ENCODE measurements around the gene MED13L.

MED13L gene

DNA sequence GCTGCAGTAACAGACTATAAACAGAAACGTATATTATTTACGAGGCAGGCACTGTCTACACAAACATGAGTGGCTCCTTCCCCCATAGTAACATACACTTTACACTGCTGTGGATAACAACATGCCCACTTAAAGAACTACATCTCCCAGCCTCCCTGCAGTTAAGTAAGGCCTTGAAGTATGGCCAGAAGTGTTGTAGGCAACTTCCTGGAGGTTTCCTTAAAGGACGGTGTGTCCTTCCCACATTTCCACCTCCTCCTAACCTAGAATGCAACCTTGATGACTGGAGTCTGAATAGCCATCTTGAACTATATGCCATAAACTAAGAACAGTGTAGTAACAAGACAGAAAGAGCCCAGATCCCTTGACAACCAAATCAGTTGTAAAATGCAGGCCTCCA, 20.3 kb downstream of the MED13L start:
- TF ChIP-seq, protein P1, sequence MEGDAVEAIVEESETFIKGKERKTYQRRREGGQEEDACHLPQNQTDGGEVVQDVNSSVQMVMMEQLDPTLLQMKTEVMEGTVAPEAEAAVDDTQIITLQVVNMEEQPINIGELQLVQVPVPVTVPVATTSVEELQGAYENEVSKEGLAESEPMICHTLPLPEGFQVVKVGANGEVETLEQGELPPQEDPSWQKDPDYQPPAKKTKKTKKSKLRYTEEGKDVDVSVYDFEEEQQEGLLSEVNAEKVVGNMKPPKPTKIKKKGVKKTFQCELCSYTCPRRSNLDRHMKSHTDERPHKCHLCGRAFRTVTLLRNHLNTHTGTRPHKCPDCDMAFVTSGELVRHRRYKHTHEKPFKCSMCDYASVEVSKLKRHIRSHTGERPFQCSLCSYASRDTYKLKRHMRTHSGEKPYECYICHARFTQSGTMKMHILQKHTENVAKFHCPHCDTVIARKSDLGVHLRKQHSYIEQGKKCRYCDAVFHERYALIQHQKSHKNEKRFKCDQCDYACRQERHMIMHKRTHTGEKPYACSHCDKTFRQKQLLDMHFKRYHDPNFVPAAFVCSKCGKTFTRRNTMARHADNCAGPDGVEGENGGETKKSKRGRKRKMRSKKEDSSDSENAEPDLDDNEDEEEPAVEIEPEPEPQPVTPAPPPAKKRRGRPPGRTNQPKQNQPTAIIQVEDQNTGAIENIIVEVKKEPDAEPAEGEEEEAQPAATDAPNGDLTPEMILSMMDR (IDR thresholded peaks at IDR 0.05; ENCODE audit: borderline replicate concordance, extremely low read depth, low read length, poor library complexity, severe bottlenecking): no peak
- no peak for TF ChIP-seq EZH2 (IDR thresholded peaks at IDR 0.05; ENCODE audit: borderline replicate concordance, low read depth, low read length, severe bottlenecking)
- no peaks in the 10 kb centered on the region for H3K27me3 ChIP-seq (ENCODE audit: insufficient read depth, low read length, poor library complexity)
- H3K4me3 ChIP-seq (ENCODE audit: low read depth in 1 of 2, low read length in 2 of 2): no peak overlapping the region
- no peak overlapping the region for H3K4me2 ChIP-seq (ENCODE audit: insufficient read depth, low read length)
- H3K36me3 ChIP-seq (ENCODE audit: insufficient read depth, low read length): no peaks in the 10 kb centered on the region
- no peak for DNase-seq
- H3K4me1 ChIP-seq (ENCODE audit: insufficient read depth, low read length): peaks cover 15% of the 10 kb centered on the region; the same call in 1 of the 2 replicates
- H2AFZ ChIP-seq (ENCODE audit: low read depth, low read length): no peak overlapping the region
- peaks cover 56% of the 10 kb centered on the region for H4K20me1 ChIP-seq (ENCODE audit: insufficient read depth, low read length)
- H3K9ac ChIP-seq (ENCODE audit: low read depth, low read length): no peak overlapping the region
- H3K27ac ChIP-seq (ENCODE audit: low read length): no peak overlapping the region
- H3K9me3 ChIP-seq (ENCODE audit: insufficient read depth, low read length, severe bottlenecking): peaks cover 6% of the 10 kb centered on the region
- peaks cover 100% of the 10 kb centered on the region for H3K79me2 ChIP-seq (ENCODE audit: insufficient read depth, low read length)
- peak; percentile 45; the same call in 1 of the 3 replicates for ATAC-seq (ENCODE audit: insufficient read depth, low read depth)

DNA sequence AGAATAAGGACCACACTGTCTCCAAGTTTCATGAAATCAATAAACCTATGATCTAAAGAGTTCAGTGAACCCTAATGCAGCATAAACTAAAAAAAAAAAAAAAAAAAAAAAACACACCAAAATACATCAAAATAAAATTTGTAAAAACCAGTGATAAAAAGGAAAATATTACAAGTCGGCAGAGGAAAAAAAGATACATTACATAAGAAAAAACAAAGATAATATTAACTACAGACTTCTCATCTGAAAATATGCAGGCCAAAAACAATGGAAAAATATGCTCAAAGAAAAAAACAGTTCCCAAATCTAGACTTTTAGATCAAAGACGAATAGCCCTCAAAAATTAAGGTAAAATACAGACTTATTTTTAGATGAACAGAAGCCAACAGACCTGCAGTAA, 27.6 kb downstream of the MED13L start:
- Histone ChIP-seq H3K27ac (ENCODE audit: low read length) (no peak overlapping the region), H3K79me2 (ENCODE audit: insufficient read depth, low read length) (peaks cover 99% of the 10 kb centered on the region), H3K4me2 (ENCODE audit: insufficient read depth, low read length) (no peak overlapping the region), H3K9ac (ENCODE audit: low read depth, low read length) (no peak overlapping the region), H3K9me3 (ENCODE audit: insufficient read depth, low read length, severe bottlenecking) (peaks cover 13% of the 10 kb centered on the region), H3K4me3 (ENCODE audit: low read depth in 1 of 2, low read length in 2 of 2) (no peak overlapping the region), H3K4me1 (ENCODE audit: insufficient read depth, low read length) (peaks cover 21% of the 10 kb centered on the region), H3K27me3 (ENCODE audit: insufficient read depth, low read length, poor library complexity) (no peaks in the 10 kb centered on the region), H3K36me3 (ENCODE audit: insufficient read depth, low read length) (no peaks in the 10 kb centered on the region), H4K20me1 (ENCODE audit: insufficient read depth, low read length) (peaks cover 45% of the 10 kb centered on the region), H2AFZ (ENCODE audit: low read depth, low read length) (no peak overlapping the region)
- ATAC-seq (ENCODE audit: insufficient read depth, low read depth): no peak
- no peak for DNase-seq
- TF ChIP-seq EZH2 (IDR thresholded peaks at IDR 0.05; ENCODE audit: borderline replicate concordance, low read depth, low read length, severe bottlenecking): no peak
- TF ChIP-seq, protein P1 (IDR thresholded peaks at IDR 0.05; ENCODE audit: borderline replicate concordance, extremely low read depth, low read length, poor library complexity, severe bottlenecking): no peak

DNA sequence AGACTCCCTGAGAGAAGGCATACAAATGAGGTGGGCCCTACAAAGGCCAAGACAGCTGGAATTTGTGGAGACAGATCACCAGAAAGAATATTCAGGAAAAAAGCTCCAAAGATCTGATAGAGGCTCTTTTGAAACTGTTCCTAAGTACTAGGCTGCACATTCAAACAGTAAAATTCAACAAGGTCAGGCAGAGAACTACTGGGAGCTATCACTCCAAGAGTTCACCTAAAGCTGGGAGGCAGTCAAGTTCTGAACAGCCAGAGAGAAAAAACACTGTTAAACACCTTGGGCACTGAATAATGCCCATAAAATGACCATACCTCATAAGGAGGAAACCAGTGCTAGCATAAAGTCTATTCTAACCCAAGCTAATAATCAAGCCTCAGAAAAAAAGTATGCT, 28.6 kb downstream of the MED13L start:
- Histone ChIP-seq H3K9ac (ENCODE audit: low read depth, low read length) (no peak overlapping the region), H3K4me2 (ENCODE audit: insufficient read depth, low read length) (no peak overlapping the region), H3K27me3 (ENCODE audit: insufficient read depth, low read length, poor library complexity) (no peaks in the 10 kb centered on the region), H3K27ac (ENCODE audit: low read length) (peak overlapping the region; percentile 38; the same call in 1 of the 2 replicates), H3K4me3 (ENCODE audit: low read depth in 1 of 2, low read length in 2 of 2) (no peak overlapping the region), H3K79me2 (ENCODE audit: insufficient read depth, low read length) (peaks cover 99% of the 10 kb centered on the region), H3K4me1 (ENCODE audit: insufficient read depth, low read length) (peaks cover 21% of the 10 kb centered on the region), H3K9me3 (ENCODE audit: insufficient read depth, low read length, severe bottlenecking) (peaks cover 9% of the 10 kb centered on the region), H4K20me1 (ENCODE audit: insufficient read depth, low read length) (peaks cover 49% of the 10 kb centered on the region), H2AFZ (ENCODE audit: low read depth, low read length) (no peak overlapping the region), H3K36me3 (ENCODE audit: insufficient read depth, low read length) (no peaks in the 10 kb centered on the region)
- DNase-seq (no peak), ATAC-seq (ENCODE audit: insufficient read depth, low read depth) (no peak)
- TF ChIP-seq, protein P1 (IDR thresholded peaks at IDR 0.05; ENCODE audit: borderline replicate concordance, extremely low read depth, low read length, poor library complexity, severe bottlenecking): no peak
- TF ChIP-seq EZH2 (IDR thresholded peaks at IDR 0.05; ENCODE audit: borderline replicate concordance, low read depth, low read length, severe bottlenecking): no peak

DNA sequence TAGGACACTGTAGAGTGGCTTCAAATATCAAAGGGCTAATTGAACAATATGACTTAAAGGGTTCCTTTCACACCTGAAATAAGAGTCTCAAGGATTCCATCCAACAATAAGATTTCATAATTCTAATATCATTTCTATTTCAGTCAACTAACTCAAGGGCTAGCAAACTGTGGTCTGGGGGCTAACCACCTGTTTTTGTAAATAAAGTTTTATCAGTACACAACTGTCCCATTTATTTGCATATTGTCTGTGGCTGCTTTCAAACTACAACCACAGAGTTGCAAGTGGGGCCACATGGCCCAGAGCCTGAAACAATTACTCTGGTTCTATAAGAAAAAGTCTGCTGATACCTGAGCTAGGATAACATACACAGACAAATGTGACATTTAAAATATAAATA, 29.1 kb downstream of the MED13L start:
- TF ChIP-seq EZH2 (IDR thresholded peaks at IDR 0.05; ENCODE audit: borderline replicate concordance, low read depth, low read length, severe bottlenecking): no peak
- TF ChIP-seq, protein P1 (IDR thresholded peaks at IDR 0.05; ENCODE audit: borderline replicate concordance, extremely low read depth, low read length, poor library complexity, severe bottlenecking): no peak
- Histone ChIP-seq H3K27ac (ENCODE audit: low read length) (no peak overlapping the region; the same call in 1 of the 2 replicates), H3K27me3 (ENCODE audit: insufficient read depth, low read length, poor library complexity) (no peaks in the 10 kb centered on the region), H3K4me2 (ENCODE audit: insufficient read depth, low read length) (no peak overlapping the region), H3K9me3 (ENCODE audit: insufficient read depth, low read length, severe bottlenecking) (peaks cover 9% of the 10 kb centered on the region), H2AFZ (ENCODE audit: low read depth, low read length) (no peak overlapping the region), H3K79me2 (ENCODE audit: insufficient read depth, low read length) (peaks cover 99% of the 10 kb centered on the region), H3K9ac (ENCODE audit: low read depth, low read length) (no peak overlapping the region), H3K4me1 (ENCODE audit: insufficient read depth, low read length) (peaks cover 21% of the 10 kb centered on the region), H3K36me3 (ENCODE audit: insufficient read depth, low read length) (no peaks in the 10 kb centered on the region), H4K20me1 (ENCODE audit: insufficient read depth, low read length) (peaks cover 54% of the 10 kb centered on the region), H3K4me3 (ENCODE audit: low read depth in 1 of 2, low read length in 2 of 2) (no peak overlapping the region)
- DNase-seq (no peak), ATAC-seq (ENCODE audit: insufficient read depth, low read depth) (no peak)

Measured in DND-41 (cell line).